A549 (cell line): ENCODE measurements around the gene FAM13A. TPM values are rescaled to one million over a fixed set of nuclear protein-coding genes. Genes with fewer than 3 reads are reported as not detected.

Source experiments
- ATAC-seq, 2 experiments: fragments of 200-7000 bp in 1 of 2; fragments of >200 bp in 1 of 2; cut with Nextera tagmentation in 1 of 2; cut with Tn5 transposase in 1 of 2; 3 replicates each; pipeline versions ENCODE4 v1.8.0 to v1.9.1; 2018 to 2020; ENCODE audit warnings: mild to moderate bottlenecking in 1 of 2, moderate library complexity in 1 of 2
- CTCF ChIA-PET: fragments of 300-600 bp; sonication (Branson Sonifier 250); formaldehyde crosslinking; extraction: SDS; loops from one replicate; lab custom pipeline; 2021; ENCODE audit warnings: antibody characterized with exemption, inconsistent platforms; lab: Yijun Ruan, JAX
- POLR2A ChIA-PET: fragments of 350-600 bp; formaldehyde crosslinking; extraction: SDS; loops from one replicate; lab custom pipeline; 2021; ENCODE audit warnings: antibody characterized with exemption, inconsistent platforms; lab: Yijun Ruan, JAX
- DNase-seq, 2 experiments: peaks; one replicate each; pipeline versions ENCODE4 v3.0.0 to v3.0.0-alpha.2; 2011 to 2016; ENCODE audit warnings: low read depth in 1 of 2, low spot score in 1 of 2
- FAIRE-seq: peaks from 2 replicates; lab custom pipeline; 2011; peaks lifted over from hg19 to GRCh38; lab: Jason Lieb, UNC
- H3K27ac ChIP-seq, 2 experiments: fragments of >200 bp; sonication (Bioruptor Twin); formaldehyde crosslinking; 3 replicates each; pipeline ENCODE4 v1.5.1; 2016 to 2017
- H3K4me1 ChIP-seq: fragments of >200 bp; sonication (Bioruptor Twin); formaldehyde crosslinking; 3 replicates; pipeline ENCODE4 v1.6.1; 2016
- H3K4me2 ChIP-seq: fragments of >200 bp; sonication (Bioruptor Twin); formaldehyde crosslinking; 3 replicates; pipeline ENCODE4 v1.6.1; 2016
- H3K4me3 ChIP-seq: fragments of >200 bp; sonication (Bioruptor Twin); formaldehyde crosslinking; 3 replicates; pipeline ENCODE4 v1.5.1; 2016
- H3K9me3 ChIP-seq: fragments of >200 bp; sonication (Bioruptor Twin); formaldehyde crosslinking; 3 replicates; pipeline ENCODE4 v1.6.1; 2016
- BHLHE40 ChIP-seq: IDR thresholded peaks from 2 replicates; pipeline ENCODE4 v1.6.1; 2012; ENCODE audit warnings: low read depth, low read length, inconsistent platforms
- CBX2 ChIP-seq: fragments of 200-600 bp; sonication (generic); IDR thresholded peaks from 2 replicates; pipeline ENCODE4 v1.6.1; 2016; ENCODE audit warnings: low read depth, mild to moderate bottlenecking, borderline replicate concordance
- CBX8 ChIP-seq: fragments of 200-600 bp; sonication (generic); IDR thresholded peaks from 2 replicates; pipeline ENCODE4 v1.6.1; 2016
- E2F6 ChIP-seq: IDR thresholded peaks from 2 replicates; pipeline ENCODE4 v1.6.1; 2012; ENCODE audit warnings: low read depth, borderline replicate concordance
- EP300 ChIP-seq, 2 experiments: fragments of >200 bp; sonication (Bioruptor Twin); formaldehyde crosslinking; IDR thresholded peaks; 2 replicates in 1 of 2; 3 replicates in 1 of 2; pipeline ENCODE4 v1.6.1; 2016 to 2017
- FOSL2 ChIP-seq, 2 experiments: fragments of 450-650 bp in 1 of 2; fragments of >200 bp in 1 of 2; sonication (Bioruptor Twin) in 1 of 2; formaldehyde crosslinking; IDR thresholded peaks; 2 replicates each; pipeline versions ENCODE4 v1.5.0 to v1.6.1; 2016 to 2020; ENCODE audit warnings: mild to moderate bottlenecking in 1 of 2, moderate library complexity in 1 of 2
- GATA3 ChIP-seq: IDR thresholded peaks from 2 replicates; pipeline ENCODE4 v1.6.1; 2012; ENCODE audit warnings: borderline replicate concordance
- HOXA7 ChIP-seq: fragments of 250-450 bp; sonication (Bioruptor Pico); IDR thresholded peaks from 2 replicates; pipeline ENCODE4 v1.5.0; 2020; ENCODE audit warnings: mild to moderate bottlenecking, moderate library complexity
- HOXB13 ChIP-seq: fragments of 250-450 bp; sonication (Bioruptor Pico); IDR thresholded peaks from 2 replicates; pipeline ENCODE4 v1.5.0; 2020; ENCODE audit warnings: low read depth, mild to moderate bottlenecking, moderate library complexity
- KDM1A ChIP-seq: fragments of 200-600 bp; sonication (generic); IDR thresholded peaks from 2 replicates; pipeline ENCODE4 v1.6.1; 2016; ENCODE audit warnings: low read depth, mild to moderate bottlenecking
- MAFK ChIP-seq: fragments of 450-650 bp; IDR thresholded peaks from 2 replicates; pipeline ENCODE4 v1.6.1; 2014; ENCODE audit not compliant: partially characterized antibody
- MAX ChIP-seq: IDR thresholded peaks from 2 replicates; pipeline ENCODE4 v1.6.1; 2012
- NR3C1 ChIP-seq: fragments of >200 bp; sonication (Bioruptor Twin); formaldehyde crosslinking; IDR thresholded peaks from 3 replicates; pipeline ENCODE4 v1.6.1; 2017
- PHF8 ChIP-seq: fragments of 200-600 bp; sonication (generic); IDR thresholded peaks from 2 replicates; pipeline ENCODE4 v1.6.1; 2016; ENCODE audit warnings: low read depth, mild to moderate bottlenecking, antibody characterized with exemption, moderate library complexity, borderline replicate concordance
- POLR2A ChIP-seq: IDR thresholded peaks from 2 replicates; pipeline ENCODE4 v1.6.1; 2012; ENCODE audit warnings: mild to moderate bottlenecking, low read length
- RAD21 ChIP-seq, 2 experiments: fragments of >200 bp in 1 of 2; sonication (Bioruptor Twin) in 1 of 2; formaldehyde crosslinking in 1 of 2; IDR thresholded peaks in 1 of 2; conservative IDR thresholded peaks in 1 of 2; 2 replicates in 1 of 2; 3 replicates in 1 of 2; pipeline ENCODE4 v1.6.1; 2012 to 2018; ENCODE audit warnings: inconsistent platforms in 1 of 2
- RCOR1 ChIP-seq: fragments of 150-350 bp; IDR thresholded peaks from 2 replicates; pipeline ENCODE4 v1.6.1; 2014; ENCODE audit warnings: antibody characterized with exemption, low read length, low read depth
- RFX5 ChIP-seq: fragments of 450-650 bp; IDR thresholded peaks from 2 replicates; pipeline ENCODE4 v1.7.1; 2014; ENCODE audit warnings: antibody characterized with exemption, mild to moderate bottlenecking, moderate library complexity
- SMC3 ChIP-seq: fragments of >200 bp; sonication (Bioruptor Twin); formaldehyde crosslinking; IDR thresholded peaks from 3 replicates; pipeline ENCODE4 v1.6.1; 2018; ENCODE audit warnings: inconsistent platforms
- SREBF2 ChIP-seq: fragments of 450-650 bp; IDR thresholded peaks from 2 replicates; pipeline ENCODE4 v1.6.1; 2014; ENCODE audit warnings: mild to moderate bottlenecking, moderate library complexity
- TP53 ChIP-seq: fragments of 250-450 bp; sonication (Bioruptor Pico); IDR thresholded peaks from 2 replicates; pipeline ENCODE4 v1.5.0; 2021; ENCODE audit warnings: mild to moderate bottlenecking, moderate library complexity
- ZFP36 ChIP-seq: fragments of 450-650 bp; IDR thresholded peaks from 2 replicates; pipeline ENCODE4 v1.6.1; 2014; ENCODE audit warnings: borderline replicate concordance; ENCODE audit not compliant: partially characterized antibody
- ZSCAN20 ChIP-seq: fragments of 250-450 bp; sonication (Bioruptor Pico); IDR thresholded peaks from 2 replicates; pipeline ENCODE4 v1.8.0; 2022; ENCODE audit warnings: mild to moderate bottlenecking, moderate library complexity
- WGBS: methylation state at CpG from one replicate; pipeline ENCODE4 v1.1.6; 2017; ENCODE audit errors: missing lambda C conversion rate; 5-methylcytosine and 5-hydroxymethylcytosine counted together
- polyA plus RNA-seq, 4 experiments: library from polyadenylated mRNA; depleted of rRNA in 3 of 4; stranded (reverse); fragments of >200 nt; fragmentation: RNase III in 1 of 4; extraction: RNeasy Plus Mini Kit Qiagen cat#74134 plus additional on column Dnase treatment in 1 of 4; gene quantifications; 2 replicates in 3 of 4; 3 replicates in 1 of 4; pipeline ENCODE4 v1.2.3, GENCODE V29; 2011 to 2017
- TF ChIP-seq, protein P1 (sequence below): fragments of 450-650 bp; IDR thresholded peaks from 2 replicates; pipeline ENCODE4 v1.6.1; 2014; ENCODE audit warnings: antibody characterized with exemption
- TF ChIP-seq, protein P2 (sequence below): fragments of >200 bp; sonication (Bioruptor Twin); formaldehyde crosslinking; IDR thresholded peaks from 2 replicates; pipeline ENCODE4 v1.6.1; 2016
- TF ChIP-seq, protein P3 (sequence below): fragments of >200 bp; sonication (Bioruptor Twin); formaldehyde crosslinking; IDR thresholded peaks from 3 replicates; pipeline ENCODE4 v1.5.1; 2016
- TF ChIP-seq, protein P4 (sequence below): fragments of 200-600 bp; sonication (generic); IDR thresholded peaks from 2 replicates; pipeline ENCODE4 v1.6.1; 2016; ENCODE audit warnings: antibody characterized with exemption, mild to moderate bottlenecking, moderate library complexity

Gene FAM13A
- polyA plus RNA-seq, 2 of the 4 experiments (the other 2 are of a cell fraction) = 6.5 to 22.0 TPM

DNA sequence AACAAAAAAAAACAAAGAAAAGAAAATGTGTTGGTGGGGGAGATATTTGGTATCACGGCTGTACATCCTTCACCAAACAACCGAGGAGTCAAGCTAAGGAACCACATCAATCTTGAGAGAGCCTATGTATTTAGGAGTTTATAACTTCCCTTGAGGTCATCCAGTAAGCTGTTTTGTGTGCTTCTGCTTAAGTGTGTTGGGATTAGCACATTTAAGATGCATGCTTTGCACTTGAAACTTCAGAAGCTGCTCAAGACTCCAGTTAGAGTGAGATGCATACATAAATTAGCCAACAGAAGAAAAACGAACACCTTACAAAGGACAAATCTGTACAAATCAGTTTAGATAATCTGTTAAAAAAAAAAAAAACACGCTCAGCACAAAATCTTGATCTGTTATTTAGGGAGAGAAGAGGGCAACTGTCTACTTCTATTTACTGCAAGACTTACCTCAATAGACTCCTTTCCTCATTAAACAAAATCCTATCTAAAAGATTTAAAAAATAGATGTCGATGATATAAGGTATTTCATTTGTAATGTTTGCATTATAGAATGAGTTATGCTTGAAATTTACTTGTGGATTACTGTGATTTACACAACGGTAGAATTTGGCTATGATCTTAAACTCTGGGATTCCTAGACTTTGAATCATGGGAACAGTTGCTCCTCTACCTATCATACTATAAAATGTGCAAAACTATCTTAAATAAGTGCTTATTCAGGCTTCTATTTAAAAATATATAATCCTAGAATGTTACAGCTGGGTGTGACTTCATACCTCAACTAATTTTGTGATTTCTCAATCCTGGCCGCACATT lies 305.5 kb downstream of the FAM13A start (continued):
- no peak for TF ChIP-seq SMC3
- TF ChIP-seq HOXA7 (CRISPR knock-in tag) = no peak
- TF ChIP-seq, protein P1, sequence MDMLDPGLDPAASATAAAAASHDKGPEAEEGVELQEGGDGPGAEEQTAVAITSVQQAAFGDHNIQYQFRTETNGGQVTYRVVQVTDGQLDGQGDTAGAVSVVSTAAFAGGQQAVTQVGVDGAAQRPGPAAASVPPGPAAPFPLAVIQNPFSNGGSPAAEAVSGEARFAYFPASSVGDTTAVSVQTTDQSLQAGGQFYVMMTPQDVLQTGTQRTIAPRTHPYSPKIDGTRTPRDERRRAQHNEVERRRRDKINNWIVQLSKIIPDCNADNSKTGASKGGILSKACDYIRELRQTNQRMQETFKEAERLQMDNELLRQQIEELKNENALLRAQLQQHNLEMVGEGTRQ = no peak
- TF ChIP-seq ZSCAN20 = no peak
- TF ChIP-seq RAD21 (conservative IDR thresholded peaks at IDR 0.05 in 1 of 2, IDR thresholded peaks at IDR 0.05 in 1 of 2) = no peak
- TF ChIP-seq, protein P2, sequence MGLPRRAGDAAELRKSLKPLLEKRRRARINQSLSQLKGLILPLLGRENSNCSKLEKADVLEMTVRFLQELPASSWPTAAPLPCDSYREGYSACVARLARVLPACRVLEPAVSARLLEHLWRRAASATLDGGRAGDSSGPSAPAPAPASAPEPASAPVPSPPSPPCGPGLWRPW = no peak
- TF ChIP-seq GATA3 = peak; percentile 44; the same call in 1 of the 2 replicates
- no peak for TF ChIP-seq POLR2A
- TF ChIP-seq FOSL2 (IDR thresholded peaks at IDR 0.05) = peak; percentile 54; the same call in 1 of the 2 replicates
- TF ChIP-seq FOSL2 (CRISPR knock-in tag; IDR thresholded peaks at IDR 0.05) = peak; percentile 42
- no peak for TF ChIP-seq CBX8
- TF ChIP-seq MAFK = peak; percentile 24

GRCh38 chr4:88750369-88750768 lies 306.6 kb downstream of the FAM13A start:
- no peak for TF ChIP-seq CBX2
- no peak for TF ChIP-seq KDM1A
- TF ChIP-seq, protein P3, sequence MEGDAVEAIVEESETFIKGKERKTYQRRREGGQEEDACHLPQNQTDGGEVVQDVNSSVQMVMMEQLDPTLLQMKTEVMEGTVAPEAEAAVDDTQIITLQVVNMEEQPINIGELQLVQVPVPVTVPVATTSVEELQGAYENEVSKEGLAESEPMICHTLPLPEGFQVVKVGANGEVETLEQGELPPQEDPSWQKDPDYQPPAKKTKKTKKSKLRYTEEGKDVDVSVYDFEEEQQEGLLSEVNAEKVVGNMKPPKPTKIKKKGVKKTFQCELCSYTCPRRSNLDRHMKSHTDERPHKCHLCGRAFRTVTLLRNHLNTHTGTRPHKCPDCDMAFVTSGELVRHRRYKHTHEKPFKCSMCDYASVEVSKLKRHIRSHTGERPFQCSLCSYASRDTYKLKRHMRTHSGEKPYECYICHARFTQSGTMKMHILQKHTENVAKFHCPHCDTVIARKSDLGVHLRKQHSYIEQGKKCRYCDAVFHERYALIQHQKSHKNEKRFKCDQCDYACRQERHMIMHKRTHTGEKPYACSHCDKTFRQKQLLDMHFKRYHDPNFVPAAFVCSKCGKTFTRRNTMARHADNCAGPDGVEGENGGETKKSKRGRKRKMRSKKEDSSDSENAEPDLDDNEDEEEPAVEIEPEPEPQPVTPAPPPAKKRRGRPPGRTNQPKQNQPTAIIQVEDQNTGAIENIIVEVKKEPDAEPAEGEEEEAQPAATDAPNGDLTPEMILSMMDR = no peak
- TF ChIP-seq E2F6 = no peak
- TF ChIP-seq RFX5 = no peak
- Histone ChIP-seq H3K4me3 (no peak overlapping the region), H3K4me2 (no peak overlapping the region), H3K27ac (no peak overlapping the region; a peak in 1 of 6 replicates), H3K9me3 (no peaks in the 10 kb centered on the region), H3K4me1 (peaks cover 49% of the 10 kb centered on the region)
- DNase-seq = no peak
- ChIA-PET CTCF (interaction anchor here (1.3 kb wide), 1 partner anchor 211 kb away, joined by 4 read pairs; no protein-coding TSS in a partner anchor), POLR2A (no interaction called here)
- no peak for FAIRE-seq
- WGBS = 96% methylated on average over 10 of the region's 10 CpGs
- no peak for ATAC-seq

GRCh38 chr4:88747351-88747750 lies 309.6 kb downstream of the FAM13A start:
- DNase-seq = no peak
- H3K9me3 ChIP-seq = no peaks in the 10 kb centered on the region
- WGBS = 96% methylated on average over 7 of the region's 7 CpGs
- ATAC-seq = no peak
- no peak overlapping the region for H3K4me2 ChIP-seq
- no peak for FAIRE-seq
- H3K4me1 ChIP-seq = peaks cover 21% of the 10 kb centered on the region
- POLR2A ChIA-PET = no interaction called here
- CTCF ChIA-PET = interaction anchor here (0.6 to 1.9 kb wide), 4 partner anchors 18 to 277 kb away, joined by 3 to 5 read pairs (median 3); no protein-coding TSS in a partner anchor
- H3K27ac ChIP-seq = no peak overlapping the region
- H3K4me3 ChIP-seq = no peak overlapping the region
- TF ChIP-seq, protein P2 = no peak
- no peak for TF ChIP-seq HOXB13 (CRISPR knock-in tag)
- TF ChIP-seq MAX = no peak
- TF ChIP-seq BHLHE40 = no peak
- TF ChIP-seq EP300 (IDR thresholded peaks at IDR 0.05) = no peak
- no peak for TF ChIP-seq NR3C1
- no peak for TF ChIP-seq RFX5
- TF ChIP-seq TP53 (CRISPR knock-in tag) = no peak
- TF ChIP-seq, protein P4, sequence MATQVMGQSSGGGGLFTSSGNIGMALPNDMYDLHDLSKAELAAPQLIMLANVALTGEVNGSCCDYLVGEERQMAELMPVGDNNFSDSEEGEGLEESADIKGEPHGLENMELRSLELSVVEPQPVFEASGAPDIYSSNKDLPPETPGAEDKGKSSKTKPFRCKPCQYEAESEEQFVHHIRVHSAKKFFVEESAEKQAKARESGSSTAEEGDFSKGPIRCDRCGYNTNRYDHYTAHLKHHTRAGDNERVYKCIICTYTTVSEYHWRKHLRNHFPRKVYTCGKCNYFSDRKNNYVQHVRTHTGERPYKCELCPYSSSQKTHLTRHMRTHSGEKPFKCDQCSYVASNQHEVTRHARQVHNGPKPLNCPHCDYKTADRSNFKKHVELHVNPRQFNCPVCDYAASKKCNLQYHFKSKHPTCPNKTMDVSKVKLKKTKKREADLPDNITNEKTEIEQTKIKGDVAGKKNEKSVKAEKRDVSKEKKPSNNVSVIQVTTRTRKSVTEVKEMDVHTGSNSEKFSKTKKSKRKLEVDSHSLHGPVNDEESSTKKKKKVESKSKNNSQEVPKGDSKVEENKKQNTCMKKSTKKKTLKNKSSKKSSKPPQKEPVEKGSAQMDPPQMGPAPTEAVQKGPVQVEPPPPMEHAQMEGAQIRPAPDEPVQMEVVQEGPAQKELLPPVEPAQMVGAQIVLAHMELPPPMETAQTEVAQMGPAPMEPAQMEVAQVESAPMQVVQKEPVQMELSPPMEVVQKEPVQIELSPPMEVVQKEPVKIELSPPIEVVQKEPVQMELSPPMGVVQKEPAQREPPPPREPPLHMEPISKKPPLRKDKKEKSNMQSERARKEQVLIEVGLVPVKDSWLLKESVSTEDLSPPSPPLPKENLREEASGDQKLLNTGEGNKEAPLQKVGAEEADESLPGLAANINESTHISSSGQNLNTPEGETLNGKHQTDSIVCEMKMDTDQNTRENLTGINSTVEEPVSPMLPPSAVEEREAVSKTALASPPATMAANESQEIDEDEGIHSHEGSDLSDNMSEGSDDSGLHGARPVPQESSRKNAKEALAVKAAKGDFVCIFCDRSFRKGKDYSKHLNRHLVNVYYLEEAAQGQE = no peak
- TF ChIP-seq ZFP36 = no peak
- no peak for TF ChIP-seq SREBF2
- no peak for TF ChIP-seq RCOR1
- TF ChIP-seq HOXA7 (CRISPR knock-in tag) = no peak
- no peak for TF ChIP-seq GATA3
- TF ChIP-seq PHF8 = no peak
- no peak for TF ChIP-seq FOSL2 (IDR thresholded peaks at IDR 0.05)
- TF ChIP-seq FOSL2 (CRISPR knock-in tag; IDR thresholded peaks at IDR 0.05) = no peak
